ENCODE results near the gene IBA57. TPM values are rescaled to one million over a fixed set of nuclear protein-coding genes. Genes with fewer than 3 reads are reported as not detected.

IBA57 gene
- polyA plus RNA-seq, 1 donor (not counting 4 experiments of a cell fraction or from before 2014, with no cell fraction given): 1.5 TPM

DNA sequence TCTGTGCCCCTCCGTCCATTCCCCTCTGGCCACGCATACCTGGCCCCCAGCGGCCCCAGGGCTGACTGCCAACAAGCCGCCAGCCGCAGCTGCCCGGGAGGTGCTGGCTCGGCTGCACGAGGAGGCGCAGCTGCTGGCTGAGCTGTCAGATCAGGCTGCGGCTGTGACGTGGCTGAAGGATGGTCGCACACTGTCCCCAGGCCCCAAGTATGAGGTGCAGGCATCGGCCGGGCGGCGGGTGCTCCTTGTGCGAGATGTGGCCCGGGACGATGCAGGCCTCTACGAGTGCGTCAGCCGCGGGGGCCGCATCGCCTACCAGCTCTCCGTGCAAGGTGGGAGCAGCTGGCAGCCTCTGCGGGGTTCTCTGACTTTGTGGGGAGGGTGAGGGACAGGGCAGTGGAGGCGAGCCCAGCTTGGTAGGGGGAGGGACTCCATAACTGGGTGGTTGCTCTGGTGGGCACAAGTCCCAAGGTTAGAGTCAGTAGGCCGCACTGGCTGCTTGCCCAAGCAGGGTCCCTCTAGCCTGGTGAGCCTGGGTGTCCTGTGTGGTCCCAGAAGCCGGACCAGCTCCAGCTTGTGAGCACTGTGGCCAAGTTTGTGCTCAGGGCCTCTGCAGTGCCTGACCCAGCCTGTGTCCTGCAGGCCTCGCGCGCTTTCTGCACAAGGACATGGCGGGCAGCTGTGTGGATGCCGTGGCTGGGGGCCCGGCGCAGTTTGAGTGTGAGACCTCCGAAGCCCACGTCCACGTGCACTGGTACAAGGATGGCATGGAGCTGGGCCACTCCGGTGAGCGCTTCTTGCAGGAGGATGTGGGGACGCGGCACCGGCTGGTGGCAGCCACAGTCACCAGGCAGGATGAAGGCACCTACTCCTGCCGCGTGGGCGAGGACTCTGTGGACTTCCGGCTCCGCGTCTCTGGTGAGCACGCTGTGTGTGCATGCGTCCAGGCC, 51.0 kb downstream of the IBA57 start:
- Histone ChIP-seq H4K20me1 (ENCODE audit: control insufficient read depth, extremely low read depth, insufficient read depth, low read length) (no peaks in the 10 kb centered on the region), H3K9me1 (ENCODE audit: control insufficient read depth, extremely low read depth, insufficient read depth, low read length) (no peaks in the 10 kb centered on the region), H3K36me3 (ENCODE audit: control insufficient read depth in 2 of 2, extremely low read depth in 1 of 2, insufficient read depth in 2 of 2, low read length in 2 of 2) (no peaks in the 10 kb centered on the region), H3K4me3 (ENCODE audit: control insufficient read depth in 2 of 3, extremely low read depth in 1 of 3, insufficient read depth in 2 of 3, low read depth in 1 of 3, low read length in 3 of 3) (no peak overlapping the region), H3K9ac (ENCODE audit: control insufficient read depth, extremely low read depth, insufficient read depth, low read length) (no peak overlapping the region), H3K4me1 (ENCODE audit: control insufficient read depth, extremely low read depth, insufficient read depth, low read length) (no peaks in the 10 kb centered on the region), H3K27me3 (ENCODE audit: control insufficient read depth, extremely low read depth, insufficient read depth, low read length) (no peaks in the 10 kb centered on the region), H3K79me2 (ENCODE audit: control insufficient read depth, insufficient read depth, low read length) (no peaks in the 10 kb centered on the region), H3K9me3 (ENCODE audit: control insufficient read depth, low read depth, low read length) (no peaks in the 10 kb centered on the region), H3K27ac (ENCODE audit: control insufficient read depth, insufficient read depth, low read length) (no peak overlapping the region), H2AFZ (ENCODE audit: control insufficient read depth, low read length) (no peak overlapping the region), H3K4me2 (ENCODE audit: control insufficient read depth, extremely low read depth, insufficient read depth, low read depth, low read length) (no peak overlapping the region)
- dilution Hi-C loops (cut with MboI; ENCODE audit: extremely low pct_ligation_motif_present, low sequenced_read_pairs): no loop called here
- no peak for FAIRE-seq
- DNase-seq (ENCODE audit: low read depth, low spot score): no peak
- no peak for TF ChIP-seq EZH2 (IDR thresholded peaks at IDR 0.05; ENCODE audit: low read length)
- TF ChIP-seq, protein P1, sequence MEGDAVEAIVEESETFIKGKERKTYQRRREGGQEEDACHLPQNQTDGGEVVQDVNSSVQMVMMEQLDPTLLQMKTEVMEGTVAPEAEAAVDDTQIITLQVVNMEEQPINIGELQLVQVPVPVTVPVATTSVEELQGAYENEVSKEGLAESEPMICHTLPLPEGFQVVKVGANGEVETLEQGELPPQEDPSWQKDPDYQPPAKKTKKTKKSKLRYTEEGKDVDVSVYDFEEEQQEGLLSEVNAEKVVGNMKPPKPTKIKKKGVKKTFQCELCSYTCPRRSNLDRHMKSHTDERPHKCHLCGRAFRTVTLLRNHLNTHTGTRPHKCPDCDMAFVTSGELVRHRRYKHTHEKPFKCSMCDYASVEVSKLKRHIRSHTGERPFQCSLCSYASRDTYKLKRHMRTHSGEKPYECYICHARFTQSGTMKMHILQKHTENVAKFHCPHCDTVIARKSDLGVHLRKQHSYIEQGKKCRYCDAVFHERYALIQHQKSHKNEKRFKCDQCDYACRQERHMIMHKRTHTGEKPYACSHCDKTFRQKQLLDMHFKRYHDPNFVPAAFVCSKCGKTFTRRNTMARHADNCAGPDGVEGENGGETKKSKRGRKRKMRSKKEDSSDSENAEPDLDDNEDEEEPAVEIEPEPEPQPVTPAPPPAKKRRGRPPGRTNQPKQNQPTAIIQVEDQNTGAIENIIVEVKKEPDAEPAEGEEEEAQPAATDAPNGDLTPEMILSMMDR (optimal IDR thresholded peaks at IDR 0.05 in 1 of 3, IDR thresholded peaks at IDR 0.05 in 1 of 3, conservative IDR thresholded peaks at IDR 0.05 in 1 of 3; ENCODE audit: extremely low read depth in 1 of 3, insufficient read depth in 2 of 3, low read length in 3 of 3): no peak

DNA sequence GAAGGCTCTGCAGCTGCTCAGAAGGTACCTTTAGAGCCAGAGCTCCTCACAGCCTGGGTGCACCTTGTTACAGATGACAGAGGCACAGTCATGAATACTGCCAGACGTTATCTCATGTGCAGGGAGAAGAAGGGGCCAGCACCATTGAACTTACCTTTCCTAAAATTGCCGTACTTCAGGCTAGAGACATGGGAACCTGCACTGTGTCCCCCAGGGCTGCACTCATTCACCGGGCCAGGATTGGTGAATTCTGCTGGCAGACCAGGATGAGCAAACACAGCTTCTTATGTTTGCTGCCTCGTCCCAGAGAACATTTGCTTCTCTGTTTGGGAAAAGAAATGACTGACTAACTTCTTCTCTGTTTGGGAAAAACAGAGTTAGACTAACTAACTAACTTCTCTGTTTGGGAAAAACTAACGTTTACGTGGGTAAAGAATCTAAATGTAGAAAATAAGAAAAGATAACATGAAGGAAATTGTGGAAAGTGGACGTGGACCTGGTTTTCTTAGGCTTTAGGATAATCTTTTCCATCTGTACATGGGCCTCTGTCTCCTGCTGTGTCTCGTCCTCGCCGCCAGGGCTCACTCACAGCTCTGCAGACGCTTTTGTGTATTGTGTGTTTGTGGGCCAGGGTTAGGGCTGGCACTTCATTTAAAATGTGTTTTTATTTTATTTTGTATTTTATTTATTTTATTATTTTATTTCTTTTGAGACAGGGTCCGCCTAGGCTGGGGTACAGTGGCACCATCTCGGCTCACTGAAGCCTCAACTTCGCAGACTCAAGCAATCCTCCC, 52.1 kb downstream of the IBA57 start:
- no peak for TF ChIP-seq EZH2 (IDR thresholded peaks at IDR 0.05; ENCODE audit: low read length)
- TF ChIP-seq, protein P1 (optimal IDR thresholded peaks at IDR 0.05 in 1 of 3, IDR thresholded peaks at IDR 0.05 in 1 of 3, conservative IDR thresholded peaks at IDR 0.05 in 1 of 3; ENCODE audit: extremely low read depth in 1 of 3, insufficient read depth in 2 of 3, low read length in 3 of 3): no peak
- Histone ChIP-seq H2AFZ (ENCODE audit: control insufficient read depth, low read length) (no peak overlapping the region), H3K79me2 (ENCODE audit: control insufficient read depth, insufficient read depth, low read length) (no peaks in the 10 kb centered on the region), H3K9ac (ENCODE audit: control insufficient read depth, extremely low read depth, insufficient read depth, low read length) (no peak overlapping the region), H3K9me1 (ENCODE audit: control insufficient read depth, extremely low read depth, insufficient read depth, low read length) (no peaks in the 10 kb centered on the region), H3K27ac (ENCODE audit: control insufficient read depth, insufficient read depth, low read length) (no peak overlapping the region), H3K36me3 (ENCODE audit: control insufficient read depth in 2 of 2, extremely low read depth in 1 of 2, insufficient read depth in 2 of 2, low read length in 2 of 2) (no peaks in the 10 kb centered on the region), H3K4me3 (ENCODE audit: control insufficient read depth in 2 of 3, extremely low read depth in 1 of 3, insufficient read depth in 2 of 3, low read depth in 1 of 3, low read length in 3 of 3) (no peak overlapping the region), H3K4me1 (ENCODE audit: control insufficient read depth, extremely low read depth, insufficient read depth, low read length) (no peaks in the 10 kb centered on the region), H4K20me1 (ENCODE audit: control insufficient read depth, extremely low read depth, insufficient read depth, low read length) (no peaks in the 10 kb centered on the region), H3K27me3 (ENCODE audit: control insufficient read depth, extremely low read depth, insufficient read depth, low read length) (no peaks in the 10 kb centered on the region), H3K9me3 (ENCODE audit: control insufficient read depth, low read depth, low read length) (no peaks in the 10 kb centered on the region), H3K4me2 (ENCODE audit: control insufficient read depth, extremely low read depth, insufficient read depth, low read depth, low read length) (no peak overlapping the region)
- dilution Hi-C loops (cut with MboI; ENCODE audit: extremely low pct_ligation_motif_present, low sequenced_read_pairs): no loop called here
- DNase-seq (ENCODE audit: low read depth, low spot score) (no peak), FAIRE-seq (no peak)

Data from keratinocyte (primary cell).